ENCODE measurements around the gene ITGA4. TPM values are rescaled to one million over a fixed set of nuclear protein-coding genes. Genes with fewer than 3 reads are reported as not detected.

ITGA4 gene
- polyA plus RNA-seq, 1 donor (not counting 4 experiments of a cell fraction or from before 2014, with no cell fraction given), result 4.7 TPM

DNA sequence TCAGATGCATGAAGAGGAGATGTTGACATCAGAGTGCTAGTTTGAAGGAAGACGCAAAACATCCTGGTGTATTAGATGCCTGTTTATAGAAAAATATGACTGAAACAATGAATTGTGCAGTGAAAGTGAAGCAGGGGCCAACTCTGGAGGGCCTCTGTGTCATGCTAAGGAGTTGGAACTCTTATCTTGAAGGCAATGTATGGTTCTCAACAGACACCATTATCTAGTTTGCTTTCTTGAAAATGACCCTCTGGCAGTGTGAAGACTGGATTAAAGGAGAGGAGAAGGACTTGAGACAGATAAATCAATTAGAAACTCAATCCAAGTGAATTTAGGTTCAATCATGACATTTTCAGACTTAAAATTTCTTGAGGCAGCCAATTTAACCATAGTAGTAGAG lies 63.1 kb downstream of the ITGA4 start:
- Histone ChIP-seq H3K36me3 (ENCODE audit: control insufficient read depth in 2 of 2, extremely low read depth in 1 of 2, insufficient read depth in 2 of 2, low read length in 2 of 2) (no peaks in the 10 kb centered on the region), H3K9me1 (ENCODE audit: control insufficient read depth, extremely low read depth, insufficient read depth, low read length) (no peaks in the 10 kb centered on the region), H2AFZ (ENCODE audit: control insufficient read depth, low read length) (peak overlapping the region; percentile 41), H3K79me2 (ENCODE audit: control insufficient read depth, insufficient read depth, low read length) (no peaks in the 10 kb centered on the region), H3K4me3 (ENCODE audit: control insufficient read depth in 2 of 3, extremely low read depth in 1 of 3, insufficient read depth in 2 of 3, low read depth in 1 of 3, low read length in 3 of 3) (no peak overlapping the region), H4K20me1 (ENCODE audit: control insufficient read depth, extremely low read depth, insufficient read depth, low read length) (no peaks in the 10 kb centered on the region), H3K27me3 (ENCODE audit: control insufficient read depth, extremely low read depth, insufficient read depth, low read length) (no peaks in the 10 kb centered on the region), H3K9me3 (ENCODE audit: control insufficient read depth, low read depth, low read length) (no peaks in the 10 kb centered on the region), H3K27ac (ENCODE audit: control insufficient read depth, insufficient read depth, low read length) (no peak overlapping the region), H3K4me2 (ENCODE audit: control insufficient read depth, extremely low read depth, insufficient read depth, low read depth, low read length) (no peak overlapping the region), H3K4me1 (ENCODE audit: control insufficient read depth, extremely low read depth, insufficient read depth, low read length) (peaks cover 11% of the 10 kb centered on the region), H3K9ac (ENCODE audit: control insufficient read depth, extremely low read depth, insufficient read depth, low read length) (no peak overlapping the region)
- no peak for FAIRE-seq
- TF ChIP-seq, protein P1, sequence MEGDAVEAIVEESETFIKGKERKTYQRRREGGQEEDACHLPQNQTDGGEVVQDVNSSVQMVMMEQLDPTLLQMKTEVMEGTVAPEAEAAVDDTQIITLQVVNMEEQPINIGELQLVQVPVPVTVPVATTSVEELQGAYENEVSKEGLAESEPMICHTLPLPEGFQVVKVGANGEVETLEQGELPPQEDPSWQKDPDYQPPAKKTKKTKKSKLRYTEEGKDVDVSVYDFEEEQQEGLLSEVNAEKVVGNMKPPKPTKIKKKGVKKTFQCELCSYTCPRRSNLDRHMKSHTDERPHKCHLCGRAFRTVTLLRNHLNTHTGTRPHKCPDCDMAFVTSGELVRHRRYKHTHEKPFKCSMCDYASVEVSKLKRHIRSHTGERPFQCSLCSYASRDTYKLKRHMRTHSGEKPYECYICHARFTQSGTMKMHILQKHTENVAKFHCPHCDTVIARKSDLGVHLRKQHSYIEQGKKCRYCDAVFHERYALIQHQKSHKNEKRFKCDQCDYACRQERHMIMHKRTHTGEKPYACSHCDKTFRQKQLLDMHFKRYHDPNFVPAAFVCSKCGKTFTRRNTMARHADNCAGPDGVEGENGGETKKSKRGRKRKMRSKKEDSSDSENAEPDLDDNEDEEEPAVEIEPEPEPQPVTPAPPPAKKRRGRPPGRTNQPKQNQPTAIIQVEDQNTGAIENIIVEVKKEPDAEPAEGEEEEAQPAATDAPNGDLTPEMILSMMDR (optimal IDR thresholded peaks at IDR 0.05 in 1 of 3, IDR thresholded peaks at IDR 0.05 in 1 of 3, conservative IDR thresholded peaks at IDR 0.05 in 1 of 3; ENCODE audit: extremely low read depth in 1 of 3, insufficient read depth in 2 of 3, low read length in 3 of 3), result no peak
- no peak for TF ChIP-seq EZH2 (IDR thresholded peaks at IDR 0.05; ENCODE audit: low read length)
- dilution Hi-C loops (cut with MboI; ENCODE audit: extremely low pct_ligation_motif_present, low sequenced_read_pairs), result no loop called here
- no peak for DNase-seq (ENCODE audit: low read depth, low spot score)

DNA sequence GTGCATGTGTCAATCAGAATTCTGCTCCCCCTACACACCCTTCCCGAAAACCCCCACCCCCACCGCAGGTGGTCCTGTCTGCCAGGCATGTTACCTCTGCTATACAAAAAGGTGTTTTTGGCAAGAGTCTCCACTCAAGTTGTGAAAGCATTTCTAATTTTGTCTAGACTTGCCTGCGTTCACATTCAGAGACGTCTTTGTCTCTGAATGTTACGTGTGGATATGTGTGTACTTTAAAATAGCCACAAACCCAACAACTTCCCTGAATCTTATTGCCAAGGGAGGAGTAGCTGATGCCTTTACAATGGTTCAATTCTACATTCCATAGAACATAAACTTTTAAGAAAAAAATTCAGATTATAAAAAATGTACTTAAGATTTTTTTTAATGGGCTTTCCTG lies 66.6 kb downstream of the ITGA4 start:
- H3K4me3 ChIP-seq (ENCODE audit: control insufficient read depth in 2 of 3, extremely low read depth in 1 of 3, insufficient read depth in 2 of 3, low read depth in 1 of 3, low read length in 3 of 3), result no peak overlapping the region
- H3K9ac ChIP-seq (ENCODE audit: control insufficient read depth, extremely low read depth, insufficient read depth, low read length), result peak overlapping the region; percentile 4
- dilution Hi-C loops (cut with MboI; ENCODE audit: extremely low pct_ligation_motif_present, low sequenced_read_pairs), result no loop called here
- FAIRE-seq (peak; percentile 84), DNase-seq (ENCODE audit: low read depth, low spot score) (no peak)
- no peaks in the 10 kb centered on the region for H3K27me3 ChIP-seq (ENCODE audit: control insufficient read depth, extremely low read depth, insufficient read depth, low read length)
- TF ChIP-seq EZH2 (IDR thresholded peaks at IDR 0.05; ENCODE audit: low read length), result no peak
- TF ChIP-seq, protein P1 (optimal IDR thresholded peaks at IDR 0.05 in 1 of 3, IDR thresholded peaks at IDR 0.05 in 1 of 3, conservative IDR thresholded peaks at IDR 0.05 in 1 of 3; ENCODE audit: extremely low read depth in 1 of 3, insufficient read depth in 2 of 3, low read length in 3 of 3), result no peak
- H3K79me2 ChIP-seq (ENCODE audit: control insufficient read depth, insufficient read depth, low read length), result no peaks in the 10 kb centered on the region
- no peaks in the 10 kb centered on the region for H3K9me1 ChIP-seq (ENCODE audit: control insufficient read depth, extremely low read depth, insufficient read depth, low read length)
- H3K9me3 ChIP-seq (ENCODE audit: control insufficient read depth, low read depth, low read length), result no peaks in the 10 kb centered on the region
- H4K20me1 ChIP-seq (ENCODE audit: control insufficient read depth, extremely low read depth, insufficient read depth, low read length), result no peaks in the 10 kb centered on the region
- peaks cover 0 to 3% of the 10 kb centered on the region in 2 experiments for H3K36me3 ChIP-seq (ENCODE audit: control insufficient read depth in 2 of 2, extremely low read depth in 1 of 2, insufficient read depth in 2 of 2, low read length in 2 of 2)
- peaks cover 3% of the 10 kb centered on the region for H3K4me1 ChIP-seq (ENCODE audit: control insufficient read depth, extremely low read depth, insufficient read depth, low read length)
- H2AFZ ChIP-seq (ENCODE audit: control insufficient read depth, low read length), result peak overlapping the region; percentile 84
- peak overlapping the region; percentile 23 for H3K27ac ChIP-seq (ENCODE audit: control insufficient read depth, insufficient read depth, low read length)
- peak overlapping the region; percentile 66 for H3K4me2 ChIP-seq (ENCODE audit: control insufficient read depth, extremely low read depth, insufficient read depth, low read depth, low read length)

Measured in keratinocyte (primary cell).